Brain microvascular endothelial cell (primary cell): ENCODE data around the gene MESP1.

Experiments used
- DNase-seq: peaks from one replicate; pipeline ENCODE4 v3.0.0-alpha.2; 2020
- H3K27ac ChIP-seq: fragments of 250-450 bp; sonication (Bioruptor Pico); 2 replicates; pipeline ENCODE4 v1.5.1; 2020; ENCODE audit warnings: mild to moderate bottlenecking, moderate library complexity
- H3K27me3 ChIP-seq: fragments of 250-450 bp; sonication (Bioruptor Pico); replicated peaks from 2 replicates; pipeline ENCODE4 v1.5.1; 2020; ENCODE audit warnings: mild to moderate bottlenecking
- H3K36me3 ChIP-seq: fragments of 250-450 bp; sonication (Bioruptor Pico); replicated peaks from 2 replicates; pipeline ENCODE4 v1.5.1; 2020; ENCODE audit warnings: mild to moderate bottlenecking
- H3K4me3 ChIP-seq: 2 replicates; pipeline ENCODE4 v1.5.1; 2011; ENCODE audit warnings: low read depth, mild to moderate bottlenecking, control low read depth, low read length, moderate library complexity
- CTCF ChIP-seq: IDR thresholded peaks from 2 replicates; pipeline ENCODE4 v1.5.1; 2011; ENCODE audit warnings: low read depth, mild to moderate bottlenecking, moderate library complexity, low read length, control low read depth, inconsistent platforms; ENCODE audit errors: missing control alignments
- in situ Hi-C: cut with HindIII; loops from 2 replicates; pipeline ENCODE4 v1.10.0; 2017; ENCODE audit warnings: low sequenced_read_pairs, low pct_ligation_motif_present

The MESP1 gene

GRCh38 chr15:89723031-89723430 is 28.0 kb downstream of the MESP1 start:
- H3K4me3 ChIP-seq = no peak overlapping the region
- no peaks in the 10 kb centered on the region for H3K27me3 ChIP-seq
- DNase-seq = no peak
- H3K27ac ChIP-seq = no peak overlapping the region
- in situ Hi-C loops = no loop called here
- no peaks in the 10 kb centered on the region for H3K36me3 ChIP-seq
- no peak for TF ChIP-seq CTCF

GRCh38 chr15:89714775-89715174 is 36.3 kb downstream of the MESP1 start:
- no peaks in the 10 kb centered on the region for H3K36me3 ChIP-seq
- in situ Hi-C loops = no loop called here
- no peak for TF ChIP-seq CTCF
- no peak overlapping the region for H3K4me3 ChIP-seq
- no peak overlapping the region for H3K27ac ChIP-seq
- no peaks in the 10 kb centered on the region for H3K27me3 ChIP-seq
- DNase-seq = no peak

GRCh38 chr15:89707577-89707976 is 43.5 kb downstream of the MESP1 start:
- in situ Hi-C loops = no loop called here
- Histone ChIP-seq H3K27me3 (no peaks in the 10 kb centered on the region), H3K36me3 (no peaks in the 10 kb centered on the region), H3K27ac (no peak overlapping the region), H3K4me3 (no peak overlapping the region)
- no peak for DNase-seq
- TF ChIP-seq CTCF = no peak

- Histone ChIP-seq H3K27ac (no peak overlapping the region), H3K27me3 (peaks cover 3% of the 10 kb centered on the region), H3K4me3 (no peak overlapping the region), H3K36me3 (no peaks in the 10 kb centered on the region)
- DNase-seq = no peak
- in situ Hi-C loops = no loop called here
- TF ChIP-seq CTCF = no peak
These were observed 46.6 kb downstream of the MESP1 start for GRCh38 chr15:89704411-89704810.
